A673 (cell line): Measurements from ENCODE around the gene BSPRY.

ENCODE experiments used
- EZH2 ChIP-seq: fragments of 200-600 bp; sonication (generic); IDR thresholded peaks from 2 replicates; pipeline ENCODE4 v1.6.1; 2017; ENCODE audit warnings: borderline replicate concordance, low read depth, mild to moderate bottlenecking, mixed read lengths, antibody characterized with exemption, low read length; ENCODE audit not compliant: poor library complexity, severe bottlenecking
- TF ChIP-seq, protein P1 (sequence below): fragments of 300-800, 200-600 bp; sonication (generic); conservative IDR thresholded peaks from 2 replicates; pipeline ENCODE4 v1.5.1; 2017; ENCODE audit warnings: low read depth, mild to moderate bottlenecking, antibody characterized with exemption, low read length, moderate library complexity, mixed read lengths

DNA sequence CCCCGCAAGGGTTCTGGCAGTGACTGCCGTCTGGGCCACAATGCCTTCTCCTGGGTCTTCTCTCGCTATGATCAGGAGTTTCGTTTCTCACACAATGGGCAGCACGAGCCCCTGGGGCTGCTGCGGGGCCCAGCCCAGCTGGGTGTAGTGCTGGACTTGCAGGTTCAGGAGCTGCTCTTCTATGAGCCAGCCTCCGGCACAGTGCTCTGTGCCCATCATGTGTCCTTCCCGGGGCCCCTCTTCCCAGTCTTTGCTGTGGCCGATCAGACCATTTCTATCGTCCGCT, 20.5 kb downstream of the BSPRY start:
- TF ChIP-seq, protein P1, sequence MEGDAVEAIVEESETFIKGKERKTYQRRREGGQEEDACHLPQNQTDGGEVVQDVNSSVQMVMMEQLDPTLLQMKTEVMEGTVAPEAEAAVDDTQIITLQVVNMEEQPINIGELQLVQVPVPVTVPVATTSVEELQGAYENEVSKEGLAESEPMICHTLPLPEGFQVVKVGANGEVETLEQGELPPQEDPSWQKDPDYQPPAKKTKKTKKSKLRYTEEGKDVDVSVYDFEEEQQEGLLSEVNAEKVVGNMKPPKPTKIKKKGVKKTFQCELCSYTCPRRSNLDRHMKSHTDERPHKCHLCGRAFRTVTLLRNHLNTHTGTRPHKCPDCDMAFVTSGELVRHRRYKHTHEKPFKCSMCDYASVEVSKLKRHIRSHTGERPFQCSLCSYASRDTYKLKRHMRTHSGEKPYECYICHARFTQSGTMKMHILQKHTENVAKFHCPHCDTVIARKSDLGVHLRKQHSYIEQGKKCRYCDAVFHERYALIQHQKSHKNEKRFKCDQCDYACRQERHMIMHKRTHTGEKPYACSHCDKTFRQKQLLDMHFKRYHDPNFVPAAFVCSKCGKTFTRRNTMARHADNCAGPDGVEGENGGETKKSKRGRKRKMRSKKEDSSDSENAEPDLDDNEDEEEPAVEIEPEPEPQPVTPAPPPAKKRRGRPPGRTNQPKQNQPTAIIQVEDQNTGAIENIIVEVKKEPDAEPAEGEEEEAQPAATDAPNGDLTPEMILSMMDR, result no peak
- no peak for TF ChIP-seq EZH2
